Endothelial cell (in vitro differentiated cells): ENCODE measurements around the gene MEIOB. TPM values are rescaled to one million over a fixed set of nuclear protein-coding genes. Genes with fewer than 3 reads are reported as not detected.

Experiments used
- DNase-seq: peaks from one replicate; pipeline ENCODE4 v3.0.0; 2021; ENCODE audit warnings: low spot score
- H3K27ac Mint-ChIP-seq: one replicate; pipeline ENCODE4 v1.8.0; 2021; ENCODE audit warnings: mixed read lengths, inconsistent platforms; ENCODE audit not compliant: unreplicated experiment
- H3K27me3 Mint-ChIP-seq: one replicate; pipeline ENCODE4 v1.8.0; 2021; ENCODE audit warnings: mild to moderate bottlenecking, moderate library complexity, mixed read lengths, inconsistent platforms; ENCODE audit not compliant: unreplicated experiment
- H3K36me3 Mint-ChIP-seq: one replicate; pipeline ENCODE4 v1.8.0; 2021; ENCODE audit warnings: mild to moderate bottlenecking, low read depth, mixed read lengths, inconsistent platforms; ENCODE audit not compliant: unreplicated experiment
- H3K4me1 Mint-ChIP-seq: one replicate; pipeline ENCODE4 v1.8.0; 2021; ENCODE audit warnings: mild to moderate bottlenecking, mixed read lengths, inconsistent platforms; ENCODE audit not compliant: unreplicated experiment
- H3K4me3 Mint-ChIP-seq: one replicate; pipeline ENCODE4 v1.8.0; 2021; ENCODE audit warnings: mild to moderate bottlenecking, mixed read lengths, inconsistent platforms; ENCODE audit not compliant: unreplicated experiment
- H3K9me3 Mint-ChIP-seq: one replicate; pipeline ENCODE4 v1.8.0; 2021; ENCODE audit warnings: mixed read lengths, inconsistent platforms; ENCODE audit not compliant: unreplicated experiment
- total RNA-seq: library from RNA; stranded (reverse); fragmentation: NEBNext Ultra II Directional; extraction: Animal tissue kit (Norgen Biotek cat#: 25700); gene quantifications from one replicate; pipeline ENCODE4 v1.2.1, GENCODE V29; 2021; ENCODE audit not compliant: unreplicated experiment
- TF ChIP-seq, protein P1 (sequence below): fragments of 200-600 bp; sonication (generic); IDR thresholded peaks from one replicate; pipeline ENCODE4 v1.5.0; 2021; ENCODE audit warnings: antibody characterized with exemption; ENCODE audit not compliant: unreplicated experiment

Gene MEIOB
- total RNA-seq, 1 donor from 2014 or later = not detected

DNA sequence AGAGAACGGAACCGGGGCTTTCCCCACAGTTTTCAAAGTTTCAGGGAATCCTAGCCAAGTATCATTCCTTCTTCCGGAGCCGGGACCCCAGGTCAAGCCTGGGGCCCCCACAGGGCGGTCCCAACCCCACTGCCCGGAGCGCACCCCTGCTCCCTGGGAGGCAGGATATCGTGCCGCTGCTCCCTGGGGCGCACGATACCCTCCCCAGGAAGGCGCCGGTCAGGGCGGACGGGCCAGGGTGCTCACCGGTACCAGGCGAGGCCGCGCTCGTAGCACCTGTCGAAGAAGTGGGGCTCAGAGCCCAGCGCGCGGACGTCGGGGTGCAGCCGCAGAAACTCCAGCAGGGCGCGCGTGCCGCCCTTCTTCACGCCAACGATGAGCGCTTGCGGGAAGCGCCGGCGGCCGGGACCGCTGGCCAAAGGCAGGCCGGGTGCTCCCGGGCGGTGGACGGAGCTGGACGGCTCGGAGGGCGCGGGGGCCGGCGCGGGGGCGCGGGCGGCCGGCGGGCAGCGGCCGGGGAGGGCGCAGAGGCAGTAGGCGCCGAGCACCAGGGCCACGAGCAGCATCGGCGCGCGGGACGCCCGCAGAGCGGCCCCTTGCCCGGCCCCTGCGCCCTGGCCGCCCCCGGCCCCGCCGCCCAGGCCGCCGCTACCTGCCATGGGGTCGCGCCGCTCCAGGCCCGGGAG, 45.8 kb upstream of the MEIOB start:
- peaks cover 5% of the 10 kb centered on the region for H3K36me3 Mint-ChIP-seq
- H3K9me3 Mint-ChIP-seq = no peaks in the 10 kb centered on the region
- TF ChIP-seq, protein P1, sequence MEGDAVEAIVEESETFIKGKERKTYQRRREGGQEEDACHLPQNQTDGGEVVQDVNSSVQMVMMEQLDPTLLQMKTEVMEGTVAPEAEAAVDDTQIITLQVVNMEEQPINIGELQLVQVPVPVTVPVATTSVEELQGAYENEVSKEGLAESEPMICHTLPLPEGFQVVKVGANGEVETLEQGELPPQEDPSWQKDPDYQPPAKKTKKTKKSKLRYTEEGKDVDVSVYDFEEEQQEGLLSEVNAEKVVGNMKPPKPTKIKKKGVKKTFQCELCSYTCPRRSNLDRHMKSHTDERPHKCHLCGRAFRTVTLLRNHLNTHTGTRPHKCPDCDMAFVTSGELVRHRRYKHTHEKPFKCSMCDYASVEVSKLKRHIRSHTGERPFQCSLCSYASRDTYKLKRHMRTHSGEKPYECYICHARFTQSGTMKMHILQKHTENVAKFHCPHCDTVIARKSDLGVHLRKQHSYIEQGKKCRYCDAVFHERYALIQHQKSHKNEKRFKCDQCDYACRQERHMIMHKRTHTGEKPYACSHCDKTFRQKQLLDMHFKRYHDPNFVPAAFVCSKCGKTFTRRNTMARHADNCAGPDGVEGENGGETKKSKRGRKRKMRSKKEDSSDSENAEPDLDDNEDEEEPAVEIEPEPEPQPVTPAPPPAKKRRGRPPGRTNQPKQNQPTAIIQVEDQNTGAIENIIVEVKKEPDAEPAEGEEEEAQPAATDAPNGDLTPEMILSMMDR = no peak
- peaks cover 29% of the 10 kb centered on the region for H3K27me3 Mint-ChIP-seq
- no peak overlapping the region for H3K4me3 Mint-ChIP-seq
- no peak for DNase-seq
- peaks cover 16% of the 10 kb centered on the region for H3K4me1 Mint-ChIP-seq
- no peak overlapping the region for H3K27ac Mint-ChIP-seq

DNA sequence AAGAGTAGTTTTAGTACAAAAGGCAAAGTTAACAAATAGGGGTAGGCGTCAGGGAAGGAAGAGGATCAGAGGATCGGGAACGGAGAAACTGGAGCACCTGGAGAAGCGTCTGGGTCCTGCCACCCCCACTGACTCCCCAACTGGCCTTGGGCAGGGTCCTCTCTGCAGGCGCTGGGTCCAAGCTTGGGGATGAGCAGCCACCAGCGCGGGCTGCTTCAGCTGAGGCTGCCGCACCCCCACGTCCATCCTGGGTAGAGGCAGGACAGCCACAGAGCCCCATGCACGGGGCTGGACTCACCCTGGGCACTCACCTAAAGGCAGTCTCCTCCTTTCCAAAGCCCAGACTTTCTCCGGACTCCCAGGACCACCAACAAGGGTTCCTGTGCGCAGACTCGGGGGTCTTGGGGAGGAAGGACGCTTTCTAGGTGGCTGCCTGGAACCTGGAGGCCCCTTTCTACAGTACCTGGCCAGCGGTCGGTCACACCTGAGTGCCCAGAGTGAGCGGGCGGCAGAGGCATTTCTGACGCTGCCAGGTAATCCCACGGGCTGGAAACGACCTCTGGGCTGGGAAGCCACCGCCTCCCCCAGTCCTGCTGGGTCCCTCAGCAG, 45.2 kb upstream of the MEIOB start:
- peaks cover 30% of the 10 kb centered on the region for H3K27me3 Mint-ChIP-seq
- no peak overlapping the region for H3K4me3 Mint-ChIP-seq
- TF ChIP-seq, protein P1 = no peak
- H3K36me3 Mint-ChIP-seq = peaks cover 5% of the 10 kb centered on the region
- H3K4me1 Mint-ChIP-seq = peaks cover 16% of the 10 kb centered on the region
- DNase-seq = no peak
- no peaks in the 10 kb centered on the region for H3K9me3 Mint-ChIP-seq
- no peak overlapping the region for H3K27ac Mint-ChIP-seq

DNA sequence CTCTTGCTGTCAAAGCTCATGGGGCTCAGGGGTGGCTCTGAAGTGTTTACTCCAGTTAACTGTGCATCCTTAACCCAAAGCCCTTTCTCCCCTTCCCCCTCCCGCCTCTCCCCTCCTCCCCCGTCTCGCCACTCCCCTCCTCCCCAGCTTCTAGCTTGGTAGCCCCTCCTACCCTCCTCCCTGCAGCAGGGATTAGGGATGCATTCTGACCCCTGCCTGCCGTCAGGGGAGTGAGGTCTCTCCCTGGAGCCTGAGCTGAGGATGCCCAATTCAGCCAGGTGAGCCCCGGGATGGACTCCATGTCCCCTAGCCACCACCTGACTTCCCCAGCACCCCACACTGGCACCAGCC, 44.7 kb upstream of the MEIOB start:
- Mint-ChIP-seq H3K4me3 (no peak overlapping the region), H3K4me1 (peaks cover 16% of the 10 kb centered on the region), H3K9me3 (no peaks in the 10 kb centered on the region), H3K27me3 (peaks cover 30% of the 10 kb centered on the region), H3K36me3 (peaks cover 5% of the 10 kb centered on the region), H3K27ac (no peak overlapping the region)
- DNase-seq = no peak
- TF ChIP-seq, protein P1 = no peak

DNA sequence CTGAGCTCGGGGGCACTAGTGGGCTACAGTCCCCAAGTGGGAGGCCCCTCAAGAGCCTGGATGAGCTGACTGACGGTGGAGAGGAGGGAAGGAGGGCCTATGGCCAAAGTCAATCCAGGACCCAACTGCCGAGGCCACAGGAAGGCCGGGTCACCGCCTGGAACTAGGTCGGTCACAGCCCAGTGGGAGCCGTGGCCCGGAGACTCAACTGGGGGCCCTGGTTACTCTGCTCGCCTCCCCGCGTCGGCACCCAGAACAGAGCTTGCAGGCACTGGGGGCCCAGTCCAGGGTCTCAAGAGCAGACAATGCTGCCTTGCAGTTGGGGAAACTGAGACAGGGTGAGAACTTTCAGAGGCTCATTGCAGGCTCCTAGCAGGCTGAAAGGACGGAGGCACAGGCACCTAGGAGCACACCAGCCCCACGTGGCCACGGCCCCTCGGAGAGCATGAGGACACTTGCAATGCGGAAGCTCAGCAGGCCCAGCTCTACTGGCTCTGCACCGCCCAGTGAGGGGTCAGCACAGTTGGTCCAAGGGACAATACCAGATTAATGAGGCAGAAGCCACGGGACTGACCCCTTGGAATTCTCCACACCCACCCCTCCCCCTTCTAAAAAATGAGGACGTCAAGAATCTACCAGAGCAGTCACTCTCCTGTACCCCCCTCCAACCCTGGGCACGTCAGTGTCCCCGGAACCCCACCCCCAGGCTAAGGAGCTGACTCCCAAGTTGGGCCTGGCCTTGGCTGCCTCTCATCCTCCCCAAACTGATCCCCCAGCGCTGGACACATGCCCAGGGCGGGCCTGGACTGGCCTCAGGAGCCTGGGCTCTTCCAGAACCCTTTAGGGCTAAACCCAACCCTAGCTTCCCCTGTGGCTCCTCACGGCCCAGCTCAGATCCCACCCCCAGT, 44.0 kb upstream of the MEIOB start:
- Mint-ChIP-seq H3K27me3 (peaks cover 25% of the 10 kb centered on the region), H3K9me3 (no peaks in the 10 kb centered on the region), H3K36me3 (peaks cover under 1% of the 10 kb centered on the region)

More for the DNA sequence above, 44.0 kb upstream of the MEIOB start:
- peaks cover 12% of the 10 kb centered on the region for H3K4me1 Mint-ChIP-seq
- DNase-seq = no peak
- H3K27ac Mint-ChIP-seq = no peak overlapping the region
- no peak overlapping the region for H3K4me3 Mint-ChIP-seq
- TF ChIP-seq, protein P1 = no peak
